Prostate gland (tissue), 2 donors: ENCODE measurements around the gene SPATC1L. TPM values are rescaled to one million over a fixed set of nuclear protein-coding genes. Genes with fewer than 3 reads are reported as not detected.

ENCODE experiments used
- DNase-seq: peaks from one replicate; pipeline ENCODE4 v3.0.0-alpha.2; 2019; ENCODE audit warnings: low spot score
- H3K27ac ChIP-seq, 2 donors: fragments of 200-600 bp; sonication (generic); 2 replicates each; pipeline ENCODE4 v1.5.1; 2017 to 2019
- H3K27me3 ChIP-seq: fragments of 200-600 bp; sonication (generic); replicated peaks from 2 replicates; pipeline ENCODE4 v1.5.1; 2019; ENCODE audit not compliant: insufficient read depth
- H3K36me3 ChIP-seq, 2 donors: fragments of 200-600 bp; sonication (generic); 1 replicate in 1 of 2; 2 replicates in 1 of 2; pipeline versions ENCODE4 v1.5.1 to v1.8.1; 2017 to 2019
- H3K4me1 ChIP-seq: fragments of 200-600 bp; sonication (generic); replicated peaks from 2 replicates; pipeline ENCODE4 v1.5.1; 2019
- H3K4me3 ChIP-seq, 2 donors: fragments of 200-600 bp; sonication (generic); 2 replicates each; pipeline ENCODE4 v1.5.1; 2017 to 2019
- H3K9me3 ChIP-seq: fragments of 200-600 bp; sonication (generic); 2 replicates; pipeline ENCODE4 v1.5.1; 2017
- POLR2A ChIP-seq: fragments of 450-650 bp; IDR thresholded peaks from one replicate; pipeline ENCODE4 v1.6.1; 2016; ENCODE audit warnings: antibody characterized with exemption, mild to moderate bottlenecking
- POLR2AphosphoS5 ChIP-seq: sonication (generic); formaldehyde crosslinking; IDR thresholded peaks from one replicate; pipeline ENCODE4 v1.6.1; 2017; ENCODE audit warnings: antibody characterized with exemption
- WGBS: methylation state at CpG from one replicate; pipeline ENCODE4 v1.1.5; 2018; 5-methylcytosine and 5-hydroxymethylcytosine counted together
- intact Hi-C: fragments of 100-400 bp; cut with DNase I; formaldehyde crosslinking; loops from one replicate; pipeline ENCODE4 v1.14.2; 2022
- total RNA-seq, 2 donors: library from RNA; depleted of rRNA; stranded (reverse); fragments of >200 nt; gene quantifications; one replicate each; pipeline ENCODE4 v1.1.0, GENCODE V29; 2016
- TF ChIP-seq, protein P1 (sequence below), 4 experiments: fragments of 200-600 bp in 2 of 4; fragments of 450-650 bp in 2 of 4; sonication (generic) in 2 of 4; IDR thresholded peaks; 1 replicate in 3 of 4; 2 replicates in 1 of 4; pipeline ENCODE4 v1.5.1; 2016 to 2019; ENCODE audit warnings: antibody characterized with exemption in 4 of 4, mild to moderate bottlenecking in 2 of 4, moderate library complexity in 2 of 4

SPATC1L gene
- total RNA-seq = 10 to 100 TPM; 42.0 to 79.4 TPM

- TF ChIP-seq, protein P1, sequence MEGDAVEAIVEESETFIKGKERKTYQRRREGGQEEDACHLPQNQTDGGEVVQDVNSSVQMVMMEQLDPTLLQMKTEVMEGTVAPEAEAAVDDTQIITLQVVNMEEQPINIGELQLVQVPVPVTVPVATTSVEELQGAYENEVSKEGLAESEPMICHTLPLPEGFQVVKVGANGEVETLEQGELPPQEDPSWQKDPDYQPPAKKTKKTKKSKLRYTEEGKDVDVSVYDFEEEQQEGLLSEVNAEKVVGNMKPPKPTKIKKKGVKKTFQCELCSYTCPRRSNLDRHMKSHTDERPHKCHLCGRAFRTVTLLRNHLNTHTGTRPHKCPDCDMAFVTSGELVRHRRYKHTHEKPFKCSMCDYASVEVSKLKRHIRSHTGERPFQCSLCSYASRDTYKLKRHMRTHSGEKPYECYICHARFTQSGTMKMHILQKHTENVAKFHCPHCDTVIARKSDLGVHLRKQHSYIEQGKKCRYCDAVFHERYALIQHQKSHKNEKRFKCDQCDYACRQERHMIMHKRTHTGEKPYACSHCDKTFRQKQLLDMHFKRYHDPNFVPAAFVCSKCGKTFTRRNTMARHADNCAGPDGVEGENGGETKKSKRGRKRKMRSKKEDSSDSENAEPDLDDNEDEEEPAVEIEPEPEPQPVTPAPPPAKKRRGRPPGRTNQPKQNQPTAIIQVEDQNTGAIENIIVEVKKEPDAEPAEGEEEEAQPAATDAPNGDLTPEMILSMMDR (IDR thresholded peaks at IDR 0.05) = peak in 1 of 4 experiments; percentile 1
- TF ChIP-seq POLR2AphosphoS5 = peak; percentile 39
- TF ChIP-seq POLR2A = peak; percentile 19
- peak; percentile 50 for DNase-seq
- Histone ChIP-seq H3K36me3 (no peaks in the 10 kb centered on the region), H3K4me1 (peaks cover 7% of the 10 kb centered on the region), H3K27me3 (no peaks in the 10 kb centered on the region), H3K27ac (peak within 1 kb of the TSS; percentile 96 to 99), H3K4me3 (peak within 1 kb of the TSS; percentile 39 to 62), H3K9me3 (no peaks in the 10 kb centered on the region)
- intact Hi-C loops = loop anchor here (2.0 to 5.0 kb wide), 2 partner anchors 42 to 45 kb away; partner anchors contain the start of gene LSS
- WGBS = 37% methylated on average over 17 of the region's 24 CpGs
Measured at GRCh38 chr21:46183910-46184624, at the start of gene SPATC1L. TSS of gene SPATC1L (minus strand) at chr21:46184459. CDS start at chr21:46182816, 1,643 bp downstream.

DNA sequence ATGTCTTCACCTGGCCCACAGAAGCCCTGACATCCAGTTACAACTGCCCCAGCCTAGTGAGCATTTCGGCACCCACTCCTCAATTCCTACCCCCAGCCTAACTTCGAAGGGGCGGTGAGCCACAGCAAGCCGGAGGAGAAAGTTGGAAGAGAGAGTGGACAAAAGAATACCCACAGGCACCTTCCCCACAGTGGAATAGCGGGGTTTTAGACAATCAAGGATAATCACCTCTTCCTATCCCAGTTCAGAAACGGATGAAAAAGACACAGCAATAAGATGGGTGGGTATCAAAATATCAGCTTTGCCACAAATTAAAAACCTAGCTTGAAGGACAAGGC lies 45.6 kb upstream of the SPATC1L start:
- 79% methylated on average over 6 of the region's 6 CpGs for WGBS

GRCh38 chr21:46229133-46229922 lies 45.1 kb upstream of the SPATC1L start:
- Histone ChIP-seq H3K27ac (peak overlapping the region; percentile 87 to 98), H3K4me1 (peaks cover 5% of the 10 kb centered on the region), H3K9me3 (no peaks in the 10 kb centered on the region), H3K4me3 (peak overlapping the region; percentile 99), H3K36me3 (no peaks in the 10 kb centered on the region), H3K27me3 (no peaks in the 10 kb centered on the region)
- no peak for DNase-seq
- no peak for TF ChIP-seq POLR2AphosphoS5
- TF ChIP-seq POLR2A = no peak
- TF ChIP-seq, protein P1 (IDR thresholded peaks at IDR 0.05) = peak; percentile 45 to 80 (median 66)
- 2% methylated on average over 59 of the region's 72 CpGs for WGBS
- intact Hi-C loops = loop anchor here (2.0 to 5.0 kb wide), 4 partner anchors 45 to 257 kb away; partner anchors contain the start of gene SPATC1L

More for the DNA sequence above, 45.6 kb upstream of the SPATC1L start:
- no peaks in the 10 kb centered on the region for H3K27me3 ChIP-seq
- peak overlapping the region; percentile 87 to 98 for H3K27ac ChIP-seq
- H3K36me3 ChIP-seq = peaks cover 0 to under 1% of the 10 kb centered on the region in 2 donors
- TF ChIP-seq, protein P1 (IDR thresholded peaks at IDR 0.05) = no peak
- no peak for TF ChIP-seq POLR2A
- DNase-seq = no peak
- intact Hi-C loops = loop anchor here (2.0 to 5.0 kb wide), 4 partner anchors 45 to 258 kb away; partner anchors contain the start of gene SPATC1L
- no peaks in the 10 kb centered on the region for H3K9me3 ChIP-seq
- peak overlapping the region; percentile 99 for H3K4me3 ChIP-seq
- H3K4me1 ChIP-seq = peaks cover 5% of the 10 kb centered on the region

GRCh38 chr21:46228345-46229051 lies 44.2 kb upstream of the SPATC1L start, which contains the start of gene LSS:
TSS of gene LSS (minus strand) at chr21:46228774. CDS start at chr21:46228745, 29 bp downstream.
- intact Hi-C loops = loop anchor here (2.0 to 5.0 kb wide), 4 partner anchors 44 to 256 kb away; partner anchors contain the start of gene SPATC1L
- 0% methylated on average over 38 of the region's 77 CpGs for WGBS
- Histone ChIP-seq H3K27ac (peak within 1 kb of the TSS; percentile 97 to 98), H3K4me1 (peaks cover 5% of the 10 kb centered on the region), H3K36me3 (no peaks in the 10 kb centered on the region), H3K27me3 (no peaks in the 10 kb centered on the region), H3K4me3 (peak within 1 kb of the TSS; percentile 99), H3K9me3 (no peaks in the 10 kb centered on the region)
- TF ChIP-seq POLR2A = peak; percentile 73
- TF ChIP-seq POLR2AphosphoS5 = peak; percentile 69
- TF ChIP-seq, protein P1 (IDR thresholded peaks at IDR 0.05) = no peak
- DNase-seq = peak; percentile 98
